Parathyroid adenoma (tissue), 2 donors: ENCODE results near the gene DCUN1D3.

Experiments
- H2AFZ ChIP-seq: fragments of 300-600 bp; sonication (generic); one replicate; pipeline ENCODE4 v1.7.0; 2017; ENCODE audit warnings: antibody characterized with exemption, mild to moderate bottlenecking
- H3K27ac ChIP-seq: fragments of 300-600 bp; sonication (generic); one replicate; pipeline ENCODE4 v1.7.0; 2017
- H3K27me3 ChIP-seq: fragments of 300-600 bp; sonication (generic); one replicate; pipeline ENCODE4 v1.7.0; 2017; ENCODE audit warnings: low read length; ENCODE audit not compliant: control insufficient read depth, insufficient read depth
- H3K36me3 ChIP-seq: fragments of 300-600 bp; sonication (generic); one replicate; pipeline ENCODE4 v1.7.0; 2017; ENCODE audit warnings: low read length; ENCODE audit not compliant: control insufficient read depth, insufficient read depth
- H3K4me1 ChIP-seq: fragments of 300-600 bp; sonication (generic); one replicate; pipeline ENCODE4 v1.7.0; 2017; ENCODE audit warnings: control low read depth
- H3K4me2 ChIP-seq: fragments of 300-600 bp; sonication (generic); one replicate; pipeline ENCODE4 v1.7.0; 2017; ENCODE audit warnings: low read length
- H3K4me3 ChIP-seq: fragments of 300-600 bp; sonication (generic); one replicate; pipeline ENCODE4 v1.7.0; 2017; ENCODE audit warnings: low read depth, low read length
- H3K79me2 ChIP-seq: fragments of 300-600 bp; sonication (generic); one replicate; pipeline ENCODE4 v1.7.0; 2017; ENCODE audit warnings: control low read depth
- H3K9ac ChIP-seq: fragments of 300-600 bp; sonication (generic); one replicate; pipeline ENCODE4 v1.7.0; 2017; ENCODE audit warnings: mild to moderate bottlenecking
- H3K9me3 ChIP-seq: fragments of 300-600 bp; sonication (generic); one replicate; pipeline ENCODE4 v1.7.0; 2017; ENCODE audit warnings: low read length; ENCODE audit not compliant: control insufficient read depth
- CTCF ChIP-seq: fragments of 300-600 bp; sonication (generic); IDR thresholded peaks from one replicate; pipeline ENCODE4 v1.7.0; 2017; ENCODE audit warnings: antibody characterized with exemption, mild to moderate bottlenecking
- donor health status: primary hyperparathyroidism.

DCUN1D3 gene

GRCh38 chr16:20901436-20902112, 1.4 kb upstream of the DCUN1D3 start:
- Histone ChIP-seq H3K36me3 (no peaks in the 10 kb centered on the region), H3K27ac (peak overlapping the region; percentile 96), H3K4me2 (peak overlapping the region; percentile 90), H3K4me3 (peak overlapping the region; percentile 96), H3K9me3 (no peaks in the 10 kb centered on the region), H3K4me1 (peaks cover 41% of the 10 kb centered on the region), H3K27me3 (no peaks in the 10 kb centered on the region), H3K79me2 (peaks cover 12% of the 10 kb centered on the region), H3K9ac (peak overlapping the region; percentile 94), H2AFZ (peak overlapping the region; percentile 81)
- no peak for TF ChIP-seq CTCF

- TF ChIP-seq CTCF: no peak
- H3K27me3 ChIP-seq: no peaks in the 10 kb centered on the region
- peak overlapping the region; percentile 94 for H3K9ac ChIP-seq
- peak overlapping the region; percentile 90 for H3K4me2 ChIP-seq
- no peaks in the 10 kb centered on the region for H3K9me3 ChIP-seq
- peaks cover 41% of the 10 kb centered on the region for H3K4me1 ChIP-seq
- H3K4me3 ChIP-seq: peak overlapping the region; percentile 96
- H3K36me3 ChIP-seq: no peaks in the 10 kb centered on the region
- H2AFZ ChIP-seq: peak overlapping the region; percentile 81
- peaks cover 14% of the 10 kb centered on the region for H3K79me2 ChIP-seq
- peak overlapping the region; percentile 96 for H3K27ac ChIP-seq
Observed at GRCh38 chr16:20901068-20901435, 894 bp upstream of the DCUN1D3 start.

GRCh38 chr16:20899477-20900298, 470 bp downstream of the DCUN1D3 start:
- Histone ChIP-seq H3K9me3 (no peaks in the 10 kb centered on the region), H3K36me3 (no peaks in the 10 kb centered on the region), H3K27me3 (no peaks in the 10 kb centered on the region), H3K27ac (peak overlapping the region; percentile 96), H3K4me2 (peak overlapping the region; percentile 90), H3K4me3 (peak overlapping the region; percentile 96), H3K9ac (peak overlapping the region; percentile 23), H2AFZ (peak overlapping the region; percentile 81), H3K79me2 (peaks cover 8% of the 10 kb centered on the region), H3K4me1 (peaks cover 30% of the 10 kb centered on the region)
- no peak for TF ChIP-seq CTCF

- Histone ChIP-seq H3K27ac (peak overlapping the region; percentile 96), H2AFZ (no peak overlapping the region), H3K4me2 (peak overlapping the region; percentile 90), H3K4me1 (peaks cover 26% of the 10 kb centered on the region), H3K9ac (no peak overlapping the region), H3K36me3 (no peaks in the 10 kb centered on the region), H3K4me3 (peak overlapping the region; percentile 96), H3K9me3 (no peaks in the 10 kb centered on the region), H3K79me2 (peaks cover 14% of the 10 kb centered on the region), H3K27me3 (no peaks in the 10 kb centered on the region)
- no peak for TF ChIP-seq CTCF
Observed at GRCh38 chr16:20899071-20899470, 1.1 kb downstream of the DCUN1D3 start.
